ENCODE measurements around the gene NSF.

DNA sequence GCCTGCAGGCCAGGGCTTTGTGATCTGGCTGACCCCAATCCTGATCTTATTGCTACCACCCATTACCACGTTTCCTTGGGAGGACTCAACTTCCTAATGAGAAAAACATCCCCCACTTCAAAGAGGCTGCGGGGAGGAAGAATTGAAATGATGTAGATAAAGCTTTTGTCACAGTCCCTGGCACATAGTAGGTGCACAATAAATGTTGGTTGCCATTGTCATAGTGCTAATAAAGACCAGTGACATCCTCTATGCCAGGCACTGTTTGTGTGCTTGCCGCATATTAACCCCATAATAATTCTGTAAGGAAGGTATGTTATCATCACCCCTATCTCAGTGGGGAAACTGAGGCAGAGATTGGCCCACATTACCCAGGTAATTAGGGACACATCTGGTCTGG, 205.6 kb downstream of the NSF start:
- TF ChIP-seq, protein P1, sequence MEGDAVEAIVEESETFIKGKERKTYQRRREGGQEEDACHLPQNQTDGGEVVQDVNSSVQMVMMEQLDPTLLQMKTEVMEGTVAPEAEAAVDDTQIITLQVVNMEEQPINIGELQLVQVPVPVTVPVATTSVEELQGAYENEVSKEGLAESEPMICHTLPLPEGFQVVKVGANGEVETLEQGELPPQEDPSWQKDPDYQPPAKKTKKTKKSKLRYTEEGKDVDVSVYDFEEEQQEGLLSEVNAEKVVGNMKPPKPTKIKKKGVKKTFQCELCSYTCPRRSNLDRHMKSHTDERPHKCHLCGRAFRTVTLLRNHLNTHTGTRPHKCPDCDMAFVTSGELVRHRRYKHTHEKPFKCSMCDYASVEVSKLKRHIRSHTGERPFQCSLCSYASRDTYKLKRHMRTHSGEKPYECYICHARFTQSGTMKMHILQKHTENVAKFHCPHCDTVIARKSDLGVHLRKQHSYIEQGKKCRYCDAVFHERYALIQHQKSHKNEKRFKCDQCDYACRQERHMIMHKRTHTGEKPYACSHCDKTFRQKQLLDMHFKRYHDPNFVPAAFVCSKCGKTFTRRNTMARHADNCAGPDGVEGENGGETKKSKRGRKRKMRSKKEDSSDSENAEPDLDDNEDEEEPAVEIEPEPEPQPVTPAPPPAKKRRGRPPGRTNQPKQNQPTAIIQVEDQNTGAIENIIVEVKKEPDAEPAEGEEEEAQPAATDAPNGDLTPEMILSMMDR (IDR thresholded peaks at IDR 0.05): no peak
- TF ChIP-seq ZFX (IDR thresholded peaks at IDR 0.05; ENCODE audit: borderline replicate concordance): no peak
